GM06990 (cell line): ENCODE results near the gene SNCAIP.

Source experiments
- DNase-seq: peaks from one replicate; pipeline ENCODE4 v3.0.0-alpha.2; 2011; ENCODE audit not compliant: insufficient read length; ENCODE audit errors: extremely low read depth
- H3K27me3 ChIP-seq: replicated peaks from 2 replicates; pipeline ENCODE4 v1.6.0; 2011; ENCODE audit warnings: low read length; ENCODE audit not compliant: control insufficient read depth, insufficient read depth
- H3K36me3 ChIP-seq: 2 replicates; pipeline ENCODE4 v1.5.1; 2011; ENCODE audit warnings: low read length; ENCODE audit not compliant: control insufficient read depth, insufficient read depth
- H3K4me3 ChIP-seq: replicated peaks from 2 replicates; pipeline ENCODE4 v1.5.1; 2011; ENCODE audit warnings: low read depth, mild to moderate bottlenecking, control low read depth, low read length
- CTCF ChIP-seq: IDR thresholded peaks from 2 replicates; pipeline ENCODE4 v1.5.1; 2011; ENCODE audit warnings: low read length, control low read depth, mild to moderate bottlenecking, inconsistent platforms; ENCODE audit not compliant: insufficient read depth, poor library complexity, severe bottlenecking

SNCAIP gene

DNA sequence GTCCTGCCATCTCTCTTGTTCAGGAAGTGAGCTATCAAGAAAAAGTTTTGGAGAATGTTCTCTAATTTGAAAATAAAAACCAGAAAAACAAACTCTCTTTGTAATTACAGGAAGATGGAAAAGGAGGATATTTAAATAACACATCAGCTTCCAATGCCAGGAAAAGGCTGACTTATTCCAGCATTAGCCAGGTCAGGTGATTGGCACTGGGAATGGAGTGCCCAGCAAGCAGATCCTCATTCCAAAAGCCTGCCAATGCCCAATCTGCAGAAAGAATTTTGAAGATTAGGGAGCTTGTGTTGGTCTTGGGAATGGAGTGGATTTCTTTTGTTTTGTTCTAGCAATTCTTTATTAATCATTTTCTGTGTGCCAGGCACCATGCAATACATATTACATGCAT lies 196.6 kb downstream of the SNCAIP start:
- Histone ChIP-seq H3K36me3 (no peaks in the 10 kb centered on the region), H3K4me3 (no peak overlapping the region), H3K27me3 (no peaks in the 10 kb centered on the region; the same call in 1 of the 2 replicates)
- DNase-seq, result no peak
- TF ChIP-seq CTCF, result no peak
